ENCODE results near the gene KCNE1.
"Not testable (repeated sequence)": the region's sequence is repeated elsewhere in the genome, so short reads cannot be mapped to it uniquely, and the experiment has no call there.

The KCNE1 gene

GRCh38 chr21:34511181-34511580, 829 bp downstream of the KCNE1 start:
- DNase-seq (ENCODE audit: low spot score) = no peak

- peak; percentile 76 for DNase-seq (ENCODE audit: low spot score)
Measured at GRCh38 chr21:34510148-34511142, 1.6 kb downstream of the KCNE1 start.

- no peak for DNase-seq (ENCODE audit: low spot score)
Measured at GRCh38 chr21:34509151-34509550, 2.9 kb downstream of the KCNE1 start.

- DNase-seq (ENCODE audit: low spot score) = no peak
Measured at GRCh38 chr21:34504595-34504994, 7.4 kb downstream of the KCNE1 start.

- no peak for DNase-seq (ENCODE audit: low spot score)
Measured at GRCh38 chr21:34502480-34503106, 9.4 kb downstream of the KCNE1 start.

- no peak for DNase-seq (ENCODE audit: low spot score)
Measured at GRCh38 chr21:34501716-34502115, 10.3 kb downstream of the KCNE1 start.

- no peak for DNase-seq (ENCODE audit: low spot score)
Measured at GRCh38 chr21:34500191-34500590, 11.8 kb downstream of the KCNE1 start.

- DNase-seq (ENCODE audit: low spot score) = no peak
Measured at GRCh38 chr21:34499116-34499515, 12.9 kb downstream of the KCNE1 start.

GRCh38 chr21:34498623-34499022, 13.4 kb downstream of the KCNE1 start:
- no peak for DNase-seq (ENCODE audit: low spot score)

GRCh38 chr21:34483854-34484253, 28.2 kb downstream of the KCNE1 start:
- DNase-seq (ENCODE audit: low spot score) = not testable (repeated sequence)

- not testable (repeated sequence) for DNase-seq (ENCODE audit: low spot score)
Measured at GRCh38 chr21:34483435-34483834, 28.6 kb downstream of the KCNE1 start.

- DNase-seq (ENCODE audit: low spot score) = not testable (repeated sequence)
Measured at GRCh38 chr21:34467333-34467732, 44.7 kb downstream of the KCNE1 start.

GRCh38 chr21:34459426-34459825, 52.6 kb downstream of the KCNE1 start:
- DNase-seq (ENCODE audit: low spot score) = not testable (repeated sequence)

GRCh38 chr21:34458266-34458665, 53.7 kb downstream of the KCNE1 start:
- not testable (repeated sequence) for DNase-seq (ENCODE audit: low spot score)

- DNase-seq (ENCODE audit: low spot score) = not testable (repeated sequence)
Measured at GRCh38 chr21:34456180-34456579, 55.8 kb downstream of the KCNE1 start.

GRCh38 chr21:34455628-34456027, 56.4 kb downstream of the KCNE1 start:
- not testable (repeated sequence) for DNase-seq (ENCODE audit: low spot score)

- DNase-seq (ENCODE audit: low spot score) = not testable (repeated sequence)
Measured at GRCh38 chr21:34447018-34447417, 65.0 kb downstream of the KCNE1 start.

GRCh38 chr21:34443486-34443885, 68.5 kb downstream of the KCNE1 start:
- not testable (repeated sequence) for DNase-seq (ENCODE audit: low spot score)

GRCh38 chr21:34429710-34430109, 82.3 kb downstream of the KCNE1 start:
- not testable (repeated sequence) for DNase-seq (ENCODE audit: low spot score)

GRCh38 chr21:34428441-34428840, 83.6 kb downstream of the KCNE1 start:
- not testable (repeated sequence) for DNase-seq (ENCODE audit: low spot score)

GRCh38 chr21:34427339-34427738, 84.7 kb downstream of the KCNE1 start:
- not testable (repeated sequence) for DNase-seq (ENCODE audit: low spot score)

GRCh38 chr21:34423805-34424204, 88.2 kb downstream of the KCNE1 start, which contains the start of gene SMIM34:
TSS of gene SMIM34 (minus strand) at chr21:34423951. CDS start at chr21:34423839, 112 bp downstream.
- not testable (repeated sequence) for DNase-seq (ENCODE audit: low spot score)

Data from AG08396 (cell line).